Neural progenitor cell (in vitro differentiated cells): ENCODE data around the gene EEF1AKMT3. TPM values are rescaled to one million over a fixed set of nuclear protein-coding genes. Genes with fewer than 3 reads are reported as not detected.

Experiments
- DNase-seq: peaks from one replicate; pipeline ENCODE4 v3.0.0-alpha.2; 2016; ENCODE audit warnings: low spot score
- H2AFZ ChIP-seq: fragments of 200-600 bp; sonication (generic); replicated peaks from 2 replicates; pipeline ENCODE4 v1.6.1; 2016; ENCODE audit warnings: antibody characterized with exemption
- H3F3A ChIP-seq: fragments of 200-600 bp; sonication (generic); 2 replicates; pipeline ENCODE4 v1.6.1; 2016; ENCODE audit warnings: antibody characterized with exemption, low read depth
- H3K27ac ChIP-seq: fragments of 200-600 bp; sonication (generic); 2 replicates; pipeline ENCODE4 v1.5.1; 2016; ENCODE audit warnings: mild to moderate bottlenecking
- H3K27me3 ChIP-seq: fragments of 200-600 bp; sonication (generic); 2 replicates; pipeline ENCODE4 v1.6.1; 2016; ENCODE audit warnings: mild to moderate bottlenecking, moderate library complexity
- H3K36me3 ChIP-seq: fragments of 200-600 bp; sonication (generic); 2 replicates; pipeline ENCODE4 v1.5.1; 2016
- H3K4me1 ChIP-seq: fragments of 200-600 bp; sonication (generic); 2 replicates; pipeline ENCODE4 v1.6.1; 2016; ENCODE audit warnings: mixed run types
- H3K4me2 ChIP-seq: fragments of 200-600 bp; sonication (generic); 2 replicates; pipeline ENCODE4 v1.6.1; 2016
- H3K4me3 ChIP-seq: fragments of 200-600 bp; sonication (generic); 2 replicates; pipeline ENCODE4 v1.5.1; 2016
- H3K79me2 ChIP-seq: fragments of 200-600 bp; sonication (generic); 2 replicates; pipeline ENCODE4 v1.6.1; 2016; ENCODE audit warnings: low read depth
- H3K9ac ChIP-seq: fragments of 200-600 bp; sonication (generic); 2 replicates; pipeline ENCODE4 v1.6.1; 2016
- H3K9me3 ChIP-seq: fragments of 200-600 bp; sonication (generic); 2 replicates; pipeline ENCODE4 v1.5.1; 2016; ENCODE audit warnings: low read depth
- H4K20me1 ChIP-seq: fragments of 200-600 bp; sonication (generic); 2 replicates; pipeline ENCODE4 v1.6.1; 2016; ENCODE audit warnings: low read depth
- H3K27ac Mint-ChIP-seq: 3 replicates; pipeline ENCODE4 v1.8.0; 2021; ENCODE audit warnings: mixed read lengths
- H3K27me3 Mint-ChIP-seq: 2 replicates; pipeline ENCODE4 v1.8.0; 2022; ENCODE audit warnings: low read depth, mild to moderate bottlenecking, inconsistent platforms, moderate library complexity, mixed read lengths; ENCODE audit not compliant: insufficient read depth
- H3K36me3 Mint-ChIP-seq: 3 replicates; pipeline ENCODE4 v1.8.0; 2021; ENCODE audit warnings: mixed read lengths
- H3K4me1 Mint-ChIP-seq: 3 replicates; pipeline ENCODE4 v1.8.0; 2021; ENCODE audit warnings: mixed read lengths
- H3K4me3 Mint-ChIP-seq: 3 replicates; pipeline ENCODE4 v1.8.0; 2021; ENCODE audit warnings: mild to moderate bottlenecking, moderate library complexity, mixed read lengths
- H3K9me3 Mint-ChIP-seq: 3 replicates; pipeline ENCODE4 v1.8.0; 2020; ENCODE audit warnings: mixed read lengths
- EZH2 ChIP-seq: fragments of 200-600 bp; sonication (generic); IDR thresholded peaks from 2 replicates; pipeline ENCODE4 v1.6.1; 2017; ENCODE audit warnings: antibody characterized with exemption, mild to moderate bottlenecking, moderate library complexity
- EZH2phosphoT487 ChIP-seq: fragments of 200-600 bp; sonication (generic); IDR thresholded peaks from 2 replicates; pipeline ENCODE4 v1.6.1; 2017; ENCODE audit warnings: antibody characterized with exemption
- total RNA-seq: library from RNA; depleted of rRNA; stranded (reverse); fragments of >200 nt; gene quantifications from 2 replicates; pipeline ENCODE4 v1.2.3, GENCODE V29; 2015; ENCODE audit warnings: low replicate concordance
- TF ChIP-seq, protein P1 (sequence below): fragments of 200-600 bp; sonication (generic); IDR thresholded peaks from 2 replicates; pipeline ENCODE4 v1.5.1; 2017; ENCODE audit warnings: antibody characterized with exemption, mild to moderate bottlenecking

Gene EEF1AKMT3
- total RNA-seq, 1 donor from 2014 or later, result 2.1 TPM

DNA sequence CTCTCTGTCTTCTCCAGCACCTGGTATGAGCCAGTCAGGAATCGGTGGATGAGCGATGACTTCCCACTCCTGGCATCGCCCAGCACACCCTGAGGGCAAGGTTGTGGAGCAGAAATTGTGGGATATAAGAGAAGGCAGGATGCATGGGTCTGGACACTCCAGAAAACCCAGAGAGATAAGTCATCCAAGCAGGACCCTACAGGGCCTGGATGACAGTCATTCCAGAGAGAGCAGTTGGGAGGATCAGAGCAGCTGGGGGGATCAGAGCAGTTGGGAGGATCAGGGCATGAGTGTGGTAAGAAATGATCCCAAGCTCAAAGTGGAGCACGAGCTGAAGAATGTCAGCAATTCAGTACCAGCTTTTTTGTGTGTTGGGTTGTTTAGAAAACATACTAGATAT lies 37.8 kb upstream of the EEF1AKMT3 start:
- H3K4me2 ChIP-seq, result no peak overlapping the region
- H3K79me2 ChIP-seq, result no peaks in the 10 kb centered on the region
- H3K4me3 ChIP-seq, result no peak overlapping the region
- H3K27ac ChIP-seq, result no peak overlapping the region
- H3K4me1 ChIP-seq, result peaks cover 16% of the 10 kb centered on the region
- peaks cover 32% of the 10 kb centered on the region for H3F3A ChIP-seq
- no peaks in the 10 kb centered on the region for H3K36me3 ChIP-seq
- peaks cover 4% of the 10 kb centered on the region for H3K36me3 Mint-ChIP-seq
- H3K9ac ChIP-seq, result no peak overlapping the region
- H3K9me3 Mint-ChIP-seq, result no peaks in the 10 kb centered on the region
- H2AFZ ChIP-seq, result no peak overlapping the region
- peaks cover 44% of the 10 kb centered on the region for H4K20me1 ChIP-seq
- H3K4me1 Mint-ChIP-seq, result peaks cover 33% of the 10 kb centered on the region
- no peak overlapping the region for H3K4me3 Mint-ChIP-seq
- TF ChIP-seq EZH2, result no peak
- no peak for TF ChIP-seq EZH2phosphoT487
- TF ChIP-seq, protein P1, sequence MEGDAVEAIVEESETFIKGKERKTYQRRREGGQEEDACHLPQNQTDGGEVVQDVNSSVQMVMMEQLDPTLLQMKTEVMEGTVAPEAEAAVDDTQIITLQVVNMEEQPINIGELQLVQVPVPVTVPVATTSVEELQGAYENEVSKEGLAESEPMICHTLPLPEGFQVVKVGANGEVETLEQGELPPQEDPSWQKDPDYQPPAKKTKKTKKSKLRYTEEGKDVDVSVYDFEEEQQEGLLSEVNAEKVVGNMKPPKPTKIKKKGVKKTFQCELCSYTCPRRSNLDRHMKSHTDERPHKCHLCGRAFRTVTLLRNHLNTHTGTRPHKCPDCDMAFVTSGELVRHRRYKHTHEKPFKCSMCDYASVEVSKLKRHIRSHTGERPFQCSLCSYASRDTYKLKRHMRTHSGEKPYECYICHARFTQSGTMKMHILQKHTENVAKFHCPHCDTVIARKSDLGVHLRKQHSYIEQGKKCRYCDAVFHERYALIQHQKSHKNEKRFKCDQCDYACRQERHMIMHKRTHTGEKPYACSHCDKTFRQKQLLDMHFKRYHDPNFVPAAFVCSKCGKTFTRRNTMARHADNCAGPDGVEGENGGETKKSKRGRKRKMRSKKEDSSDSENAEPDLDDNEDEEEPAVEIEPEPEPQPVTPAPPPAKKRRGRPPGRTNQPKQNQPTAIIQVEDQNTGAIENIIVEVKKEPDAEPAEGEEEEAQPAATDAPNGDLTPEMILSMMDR, result no peak
- H3K27ac Mint-ChIP-seq, result no peak overlapping the region
- DNase-seq, result no peak
- peaks cover 44% of the 10 kb centered on the region for H3K27me3 Mint-ChIP-seq
- H3K9me3 ChIP-seq, result no peaks in the 10 kb centered on the region
- H3K27me3 ChIP-seq, result peaks cover 100% of the 10 kb centered on the region

DNA sequence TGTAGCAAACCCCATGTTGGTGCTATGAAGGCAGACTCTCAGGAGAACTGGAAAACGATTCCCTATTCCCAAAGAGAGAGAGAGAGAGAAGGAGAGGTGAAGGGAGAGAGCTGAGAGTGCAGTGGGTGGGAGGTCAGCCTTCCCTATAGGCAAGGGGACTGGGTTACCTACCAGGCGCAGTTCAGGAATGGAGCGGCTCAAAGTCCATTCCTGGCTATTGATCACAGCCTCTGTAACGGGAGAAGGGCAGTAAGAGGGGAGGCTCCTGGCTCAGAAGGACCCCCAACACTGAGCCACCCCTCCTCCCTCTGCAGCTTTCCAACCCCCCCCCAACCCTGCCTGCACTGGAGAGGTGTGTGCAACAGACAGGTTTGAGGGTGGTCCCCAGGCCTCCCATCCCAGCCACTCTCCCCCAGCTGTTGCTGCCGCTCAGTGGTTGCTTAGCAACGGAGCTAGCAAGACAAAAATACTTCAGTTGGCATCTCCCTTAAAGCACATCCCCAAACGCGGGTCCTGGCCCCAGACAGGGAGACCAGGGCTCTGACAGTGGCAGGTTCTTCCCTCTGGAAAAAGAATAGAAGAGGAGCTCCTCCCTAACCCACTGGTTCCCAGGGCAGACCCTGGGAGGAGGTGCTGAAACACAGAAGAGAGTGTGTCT lies 37.1 kb upstream of the EEF1AKMT3 start:
- Histone ChIP-seq H3K4me1 (peaks cover 24% of the 10 kb centered on the region), H3K27ac (no peak overlapping the region), H3K9me3 (no peaks in the 10 kb centered on the region), H3K4me2 (peak overlapping the region; percentile 98), H3K4me3 (no peak overlapping the region), H3K36me3 (no peaks in the 10 kb centered on the region), H3F3A (peaks cover 32% of the 10 kb centered on the region), H3K9ac (no peak overlapping the region), H2AFZ (no peak overlapping the region), H3K79me2 (no peaks in the 10 kb centered on the region), H3K27me3 (peaks cover 100% of the 10 kb centered on the region), H4K20me1 (peaks cover 40% of the 10 kb centered on the region)
- peaks cover 38% of the 10 kb centered on the region for H3K4me1 Mint-ChIP-seq
- TF ChIP-seq EZH2 (no peak), EZH2phosphoT487 (no peak)
- TF ChIP-seq, protein P1, result no peak
- peak; percentile 69 for DNase-seq
- H3K4me3 Mint-ChIP-seq, result peak overlapping the region; percentile 80
- H3K27ac Mint-ChIP-seq, result no peak overlapping the region
- H3K27me3 Mint-ChIP-seq, result peaks cover 43% of the 10 kb centered on the region
- no peaks in the 10 kb centered on the region for H3K9me3 Mint-ChIP-seq
- H3K36me3 Mint-ChIP-seq, result peaks cover 4% of the 10 kb centered on the region

DNA sequence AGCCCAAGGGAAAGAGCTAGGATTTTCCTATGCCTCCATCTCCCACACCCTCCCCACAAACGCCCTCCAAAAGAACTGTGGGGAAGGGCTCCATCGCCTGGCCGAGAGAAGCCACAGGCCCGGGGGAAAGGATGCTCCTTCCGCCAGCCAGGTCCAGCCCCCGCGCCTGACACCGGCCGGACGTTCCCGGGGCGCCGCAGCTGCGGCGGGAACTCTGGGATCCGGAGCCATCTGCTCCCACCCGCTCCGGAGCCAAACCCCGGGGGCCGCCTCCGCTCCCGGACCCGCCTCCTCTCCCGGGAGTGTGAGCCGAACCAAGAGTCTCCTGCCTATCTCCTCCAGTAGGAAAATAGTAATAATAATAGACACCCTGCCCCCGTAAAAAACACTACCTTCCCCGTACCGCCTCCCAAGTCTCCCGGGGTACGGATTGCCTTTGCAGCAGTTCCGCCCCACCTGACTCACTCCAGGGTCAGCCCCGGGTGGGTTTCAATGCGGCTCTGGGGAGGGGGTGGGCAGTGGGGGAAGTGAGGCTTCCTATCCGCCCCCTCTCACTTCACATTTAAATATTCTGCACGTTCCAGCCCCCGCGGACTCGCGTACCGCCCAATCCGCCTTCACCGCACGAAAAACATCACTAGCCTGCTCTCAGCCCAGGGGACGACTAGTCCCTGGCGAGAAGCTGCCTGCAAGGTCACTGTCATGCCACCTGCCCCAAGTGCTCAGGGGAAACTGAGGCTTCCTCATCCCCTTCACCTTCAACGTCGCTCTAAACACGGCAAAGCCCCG lies 36.3 kb upstream of the EEF1AKMT3 start:
- H3K27ac Mint-ChIP-seq, result peak overlapping the region; percentile 4
- H3K4me1 Mint-ChIP-seq, result peaks cover 44% of the 10 kb centered on the region
- Histone ChIP-seq H3K27ac (no peak overlapping the region), H3K4me3 (peak overlapping the region; percentile 44), H4K20me1 (peaks cover 39% of the 10 kb centered on the region), H3K79me2 (no peaks in the 10 kb centered on the region), H3K27me3 (peaks cover 100% of the 10 kb centered on the region), H2AFZ (no peak overlapping the region), H3K4me1 (peaks cover 24% of the 10 kb centered on the region), H3K9me3 (no peaks in the 10 kb centered on the region), H3F3A (peaks cover 32% of the 10 kb centered on the region), H3K4me2 (peak overlapping the region; percentile 98), H3K9ac (no peak overlapping the region), H3K36me3 (no peaks in the 10 kb centered on the region)
- DNase-seq, result peak; percentile 80
- H3K4me3 Mint-ChIP-seq, result peak overlapping the region; percentile 80
- TF ChIP-seq EZH2phosphoT487, result peak; percentile 42
- peak; percentile 45 for TF ChIP-seq EZH2
- TF ChIP-seq, protein P1, result peak; percentile 48
- no peaks in the 10 kb centered on the region for H3K9me3 Mint-ChIP-seq
- peaks cover 4% of the 10 kb centered on the region for H3K36me3 Mint-ChIP-seq
- peaks cover 38% of the 10 kb centered on the region for H3K27me3 Mint-ChIP-seq
